Measurements from ENCODE around the gene LRRC34.
A peak's percentile ranks its signal among the peaks of the same experiment; 100 is the strongest.

Gene LRRC34

GRCh38 chr3:169835533-169835932 lies 22.8 kb upstream of the LRRC34 start:
- no peak for DNase-seq
- TF ChIP-seq POLR2A (IDR thresholded peaks at IDR 0.05; ENCODE audit: low read length), result no peak
- no peak for TF ChIP-seq GATA1 (IDR thresholded peaks at IDR 0.05; ENCODE audit: low read depth, low read length)

- no peak for DNase-seq
- TF ChIP-seq POLR2A (IDR thresholded peaks at IDR 0.05; ENCODE audit: low read length), result no peak
- TF ChIP-seq GATA1 (IDR thresholded peaks at IDR 0.05; ENCODE audit: low read depth, low read length), result no peak
These were observed 15.0 kb upstream of the LRRC34 start for GRCh38 chr3:169827712-169828111.

DNA sequence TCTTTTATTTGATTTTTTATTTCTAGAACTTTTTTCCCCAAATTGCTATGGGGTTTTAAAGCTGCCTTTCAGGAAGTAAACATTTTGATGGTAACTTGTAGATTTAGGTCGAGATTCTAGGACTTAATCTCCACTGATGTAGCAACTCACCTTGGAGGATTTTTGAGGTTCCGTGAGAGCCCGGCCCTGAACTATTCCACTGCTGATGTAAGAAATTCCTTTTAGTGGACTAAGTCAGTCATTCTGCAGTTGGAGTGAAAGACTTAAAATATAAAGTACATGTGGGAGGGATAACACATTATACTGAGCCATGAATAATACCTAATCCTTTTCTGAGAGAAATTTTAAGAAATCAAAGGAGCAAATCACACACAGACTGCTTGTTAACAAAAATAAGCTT lies 12.6 kb upstream of the LRRC34 start:
- TF ChIP-seq POLR2A (IDR thresholded peaks at IDR 0.05; ENCODE audit: low read length) (no peak), GATA1 (IDR thresholded peaks at IDR 0.05; ENCODE audit: low read depth, low read length) (no peak)
- DNase-seq, result no peak

GRCh38 chr3:169822983-169823382 lies 10.3 kb upstream of the LRRC34 start:
- TF ChIP-seq GATA1 (IDR thresholded peaks at IDR 0.05; ENCODE audit: low read depth, low read length) (no peak), POLR2A (IDR thresholded peaks at IDR 0.05; ENCODE audit: low read length) (no peak)
- DNase-seq, result no peak

DNA sequence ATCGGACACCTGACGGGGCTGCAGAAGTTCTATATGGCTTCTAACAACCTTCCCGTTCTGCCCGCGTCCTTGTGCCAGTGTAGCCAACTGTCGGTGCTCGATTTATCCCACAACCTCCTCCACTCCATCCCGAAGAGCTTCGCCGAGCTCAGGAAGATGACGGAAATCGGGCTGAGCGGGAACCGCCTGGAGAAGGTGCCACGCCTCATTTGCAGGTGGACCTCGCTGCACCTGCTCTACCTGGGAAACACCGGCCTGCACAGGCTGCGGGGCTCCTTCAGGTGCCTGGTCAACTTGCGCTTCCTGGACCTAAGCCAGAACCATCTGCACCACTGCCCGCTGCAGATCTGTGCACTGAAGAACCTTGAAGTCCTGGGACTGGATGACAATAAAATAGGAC lies 9.8 kb upstream of the LRRC34 start:
- TF ChIP-seq GATA1 (IDR thresholded peaks at IDR 0.05; ENCODE audit: low read depth, low read length) (no peak), POLR2A (IDR thresholded peaks at IDR 0.05; ENCODE audit: low read length) (no peak)
- DNase-seq, result no peak

GRCh38 chr3:169822091-169822490 lies 9.4 kb upstream of the LRRC34 start:
- DNase-seq, result no peak
- TF ChIP-seq POLR2A (IDR thresholded peaks at IDR 0.05; ENCODE audit: low read length), result no peak
- TF ChIP-seq GATA1 (IDR thresholded peaks at IDR 0.05; ENCODE audit: low read depth, low read length), result no peak

DNA sequence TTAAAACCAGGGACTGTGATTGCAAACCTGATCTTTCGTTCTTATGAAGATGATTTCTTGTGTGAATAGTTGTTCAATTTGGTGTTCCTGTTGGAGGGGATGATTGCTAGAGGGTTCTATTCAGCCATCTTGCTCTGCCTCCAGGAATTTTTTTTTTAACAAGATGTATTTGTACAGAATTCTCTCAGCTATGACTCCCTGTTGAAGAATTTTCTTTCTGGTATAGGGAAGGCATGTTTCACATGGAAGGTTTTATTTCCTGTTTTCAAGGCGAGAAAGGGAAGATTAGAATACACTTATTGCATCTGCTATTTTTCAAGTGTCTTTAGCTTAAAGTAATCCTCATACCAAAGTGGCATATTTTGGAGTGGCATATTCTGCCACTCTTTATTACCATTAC lies 5.6 kb upstream of the LRRC34 start:
- DNase-seq, result no peak
- TF ChIP-seq GATA1 (IDR thresholded peaks at IDR 0.05; ENCODE audit: low read depth, low read length) (no peak), POLR2A (IDR thresholded peaks at IDR 0.05; ENCODE audit: low read length) (no peak)

GRCh38 chr3:169815590-169816150 lies 3.0 kb upstream of the LRRC34 start:
- TF ChIP-seq POLR2A (IDR thresholded peaks at IDR 0.05; ENCODE audit: low read length) (no peak), GATA1 (IDR thresholded peaks at IDR 0.05; ENCODE audit: low read depth, low read length) (no peak)
- DNase-seq, result peak; percentile 17 to 25

DNA sequence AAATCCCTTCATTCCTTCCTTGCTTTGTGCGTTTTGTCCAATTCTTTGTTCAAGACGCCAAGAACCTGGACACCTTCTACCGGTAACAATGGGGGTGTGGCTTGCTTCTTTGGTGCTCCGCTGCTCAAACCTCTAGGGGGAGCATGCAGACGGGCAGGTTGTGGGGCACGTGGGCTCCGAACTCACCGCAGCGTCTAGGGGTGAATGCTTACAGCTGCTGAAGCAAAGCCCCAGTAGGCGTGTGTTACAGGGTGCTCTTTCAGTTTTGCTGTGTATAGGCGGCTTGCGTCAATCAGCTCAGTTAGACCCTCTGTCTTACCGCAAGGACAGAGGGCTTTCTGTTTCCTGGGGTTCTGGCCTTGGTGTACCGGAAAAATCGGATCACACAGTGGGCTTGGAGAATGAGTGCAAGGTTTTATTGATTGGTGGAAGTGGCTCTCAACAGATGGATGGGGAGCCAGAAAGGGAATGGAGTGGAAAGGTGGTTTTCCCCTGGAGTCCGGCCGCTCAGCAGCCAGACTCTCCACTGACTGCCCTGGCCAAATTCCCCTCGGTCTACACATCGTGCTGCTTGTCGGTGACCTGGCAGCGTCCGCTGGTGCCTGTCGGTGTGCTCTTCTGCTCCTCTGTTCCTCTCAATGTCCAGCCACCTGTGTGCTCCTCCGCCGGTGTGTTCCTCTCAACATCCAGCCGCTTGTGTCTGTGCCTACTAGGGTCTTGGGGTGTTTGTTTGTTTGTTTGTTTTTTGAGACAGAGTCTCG lies 1.2 kb upstream of the LRRC34 start:
- TF ChIP-seq POLR2A (IDR thresholded peaks at IDR 0.05; ENCODE audit: low read length) (no peak), GATA1 (IDR thresholded peaks at IDR 0.05; ENCODE audit: low read depth, low read length) (no peak)
- DNase-seq, result peak; percentile 57 to 73

DNA sequence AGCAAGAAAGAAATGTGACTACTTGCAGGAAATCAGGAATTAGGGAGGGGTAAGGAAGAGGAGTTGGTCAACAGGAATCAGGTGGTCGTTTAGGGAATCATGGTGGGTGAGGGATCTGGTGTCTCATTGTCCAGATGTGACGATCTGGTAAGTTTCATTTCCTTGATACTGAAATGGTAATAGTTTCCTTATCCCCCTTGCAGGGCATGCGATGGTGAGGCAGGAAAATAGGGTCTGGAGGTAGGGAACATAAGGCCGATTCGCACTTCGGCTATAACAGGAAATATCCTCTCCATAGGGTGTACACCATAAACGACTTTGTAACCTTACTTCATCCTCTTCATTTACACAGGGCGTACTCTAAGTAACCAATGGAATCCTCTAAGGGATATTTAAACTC lies 574 bp upstream of the LRRC34 start:
- no peak for DNase-seq
- TF ChIP-seq GATA1 (IDR thresholded peaks at IDR 0.05; ENCODE audit: low read depth, low read length) (no peak), POLR2A (IDR thresholded peaks at IDR 0.05; ENCODE audit: low read length) (no peak)

DNA sequence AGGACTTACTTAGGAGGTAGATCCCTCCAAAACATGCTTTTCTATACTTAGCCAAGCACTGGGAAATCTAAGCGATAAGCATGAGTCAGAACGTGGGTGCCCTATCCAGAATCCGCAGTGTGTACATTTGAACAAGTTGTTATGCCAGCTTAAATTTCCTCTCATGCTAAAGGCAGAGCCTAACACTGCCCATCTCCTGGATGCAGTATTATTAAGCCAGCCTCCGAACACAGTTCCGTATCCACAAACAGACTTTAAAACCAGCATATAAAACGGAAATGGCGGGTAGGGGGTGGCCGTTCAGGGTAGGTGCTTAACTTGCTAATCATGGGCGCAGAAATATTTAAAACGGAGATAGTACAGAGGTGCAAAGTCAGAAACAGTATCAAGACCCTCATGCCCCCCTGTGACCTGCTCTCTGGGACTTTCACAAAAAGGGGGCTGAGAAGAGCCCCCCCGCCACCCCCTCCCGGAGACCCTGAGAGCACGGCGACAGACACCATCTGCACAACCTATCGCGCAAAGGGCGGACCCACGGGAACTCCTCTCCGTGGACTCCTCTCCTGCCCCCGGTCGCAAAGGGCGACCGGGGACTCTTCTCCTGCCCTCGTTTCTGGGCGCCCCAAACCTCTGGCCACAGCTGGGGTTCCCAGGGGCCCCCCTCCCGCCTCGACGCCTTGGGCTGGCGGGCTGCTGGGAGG lies 923 bp downstream of the LRRC34 start:
- no peak for TF ChIP-seq POLR2A (IDR thresholded peaks at IDR 0.05; ENCODE audit: low read length)
- no peak for TF ChIP-seq GATA1 (IDR thresholded peaks at IDR 0.05; ENCODE audit: low read depth, low read length)
- peak; percentile 71 to 74 for DNase-seq

GRCh38 chr3:169809230-169809795 lies 3.4 kb downstream of the LRRC34 start:
- DNase-seq, result no peak
- TF ChIP-seq POLR2A (IDR thresholded peaks at IDR 0.05; ENCODE audit: low read length) (no peak), GATA1 (IDR thresholded peaks at IDR 0.05; ENCODE audit: low read depth, low read length) (no peak)

GRCh38 chr3:169804681-169805080 lies 8.0 kb downstream of the LRRC34 start:
- no peak for TF ChIP-seq POLR2A (IDR thresholded peaks at IDR 0.05; ENCODE audit: low read length)
- no peak for TF ChIP-seq GATA1 (IDR thresholded peaks at IDR 0.05; ENCODE audit: low read depth, low read length)
- DNase-seq, result peak in 1 of 2 experiments; percentile 22

DNA sequence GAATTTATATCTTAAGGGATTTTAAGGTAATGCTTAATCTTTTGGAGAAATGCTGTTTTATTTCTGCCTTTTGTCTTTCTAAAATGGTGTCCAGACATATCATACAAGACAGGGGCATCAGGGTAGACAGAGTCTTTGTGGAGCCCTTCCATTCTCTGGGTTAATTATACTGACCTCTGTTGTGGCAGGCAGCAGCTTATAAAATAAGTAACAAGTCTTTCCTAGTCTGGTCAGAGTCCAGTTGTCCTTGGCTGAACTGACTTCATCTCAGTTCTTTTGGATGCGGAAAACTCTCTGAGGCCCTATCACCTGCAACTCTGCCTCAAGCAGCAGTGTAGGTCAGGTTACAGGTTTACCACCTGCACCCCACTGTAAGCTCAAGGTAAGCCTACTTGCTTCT lies 20.3 kb downstream of the LRRC34 start:
- no peak for DNase-seq
- TF ChIP-seq POLR2A (IDR thresholded peaks at IDR 0.05; ENCODE audit: low read length) (no peak), GATA1 (IDR thresholded peaks at IDR 0.05; ENCODE audit: low read depth, low read length) (no peak)
